ENCODE measurements around the gene RNF144A. TPM values are rescaled to one million over a fixed set of nuclear protein-coding genes. Genes with fewer than 3 reads are reported as not detected.
A peak's percentile ranks its signal among the peaks of the same experiment; 100 is the strongest.
"Not testable (repeated sequence)": the region's sequence is repeated elsewhere in the genome, so short reads cannot be mapped to it uniquely, and the experiment has no call there.

The RNF144A gene
- total and polyA plus RNA-seq, 12 donors = 13.0 to 103 (median 42.3) TPM

- no peaks in the 10 kb centered on the region for H3K9me3 ChIP-seq (replicated peaks in 1 of 3)
- H3K27me3 ChIP-seq = no peaks in the 10 kb centered on the region
- peak in 2 of 7 donors; percentile 13 to 30 for DNase-seq
- no peaks in the 10 kb centered on the region for H3K36me3 ChIP-seq (replicated peaks in 1 of 2)
- intact Hi-C loops (cut with DNase I) = no loop called here
- H3K27ac ChIP-seq = no peak overlapping the region
- H3K4me1 ChIP-seq (replicated peaks in 1 of 2) = peaks cover 5 to 37% of the 10 kb centered on the region in 2 donors
- 82 to 89% (median 86%) methylated on average over 11 of the region's 11 CpGs for WGBS, 4 donors
- H3K4me3 ChIP-seq = no peak overlapping the region
- TF ChIP-seq CTCF (IDR thresholded peaks at IDR 0.05) (no peak), POLR2A (IDR thresholded peaks at IDR 0.05) (no peak)
Observed at GRCh38 chr2:6934758-6935651, 17.8 kb downstream of the RNF144A start.

DNA sequence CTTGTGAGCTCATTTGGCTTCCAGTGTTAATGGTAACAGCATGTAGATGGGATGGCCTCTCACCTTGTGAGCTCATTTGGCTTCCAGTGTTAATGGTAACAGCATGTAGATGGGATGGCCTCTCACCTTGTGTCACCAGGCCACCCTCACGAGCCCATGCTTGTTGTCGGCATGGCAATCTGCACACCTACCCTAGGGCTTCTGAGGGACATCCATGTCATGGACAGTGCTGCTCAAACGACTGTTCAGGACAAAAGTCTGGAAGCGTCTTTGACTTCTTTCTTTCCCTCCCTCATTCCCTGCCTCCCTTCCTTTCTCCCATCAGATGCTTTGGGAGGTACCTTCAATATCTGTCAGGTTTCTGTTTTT, 18.4 kb downstream of the RNF144A start:
- DNase-seq = peak in 1 of 7 donors; percentile 48
- WGBS, 4 donors = 84 to 93% (median 89%) methylated on average over 2 to 4 of the region's 4 CpGs
- H3K36me3 ChIP-seq (replicated peaks in 1 of 2); H3K4me3 ChIP-seq; intact Hi-C loops (cut with DNase I); H3K9me3 ChIP-seq (replicated peaks in 1 of 3); H3K27me3 ChIP-seq; H3K27ac ChIP-seq: not testable (repeated sequence)
- peaks cover 4 to 32% of the 10 kb centered on the region in 2 donors for H3K4me1 ChIP-seq (replicated peaks in 1 of 2)

DNA sequence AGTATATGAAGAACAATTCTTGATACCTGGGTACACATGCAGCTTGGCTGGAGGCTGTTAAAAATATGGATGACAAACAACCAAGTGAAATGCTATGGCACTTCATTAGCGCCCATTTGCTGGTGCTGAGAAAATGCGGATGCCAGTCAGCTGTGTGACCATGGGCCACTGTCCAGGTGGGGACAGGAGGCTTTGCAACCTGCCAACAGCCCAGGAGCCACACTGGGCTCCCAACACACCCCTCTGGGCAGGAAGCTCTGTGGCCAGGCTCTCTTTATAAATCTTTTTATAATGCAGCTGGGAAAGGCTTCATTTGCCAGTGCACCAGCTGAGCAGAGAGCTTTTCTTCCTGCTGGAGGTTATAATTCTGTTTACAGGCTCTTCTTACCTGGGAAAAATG, 19.9 kb downstream of the RNF144A start:
- peaks cover 0 to 7% of the 10 kb centered on the region in 2 donors for H3K36me3 ChIP-seq (replicated peaks in 1 of 2)
- no peak overlapping the region for H3K27ac ChIP-seq
- intact Hi-C loops (cut with DNase I) = no loop called here
- no peak overlapping the region for H3K4me3 ChIP-seq
- H3K9me3 ChIP-seq (replicated peaks in 1 of 3) = no peaks in the 10 kb centered on the region
- DNase-seq = peak in 1 of 7 donors; percentile 42
- WGBS, 4 donors = 75 to 86% (median 78%) methylated on average over 2 of the region's 2 CpGs
- H3K4me1 ChIP-seq (replicated peaks in 1 of 2) = peaks cover 0 to 21% of the 10 kb centered on the region in 2 donors
- H3K27me3 ChIP-seq = no peaks in the 10 kb centered on the region
- TF ChIP-seq CTCF (IDR thresholded peaks at IDR 0.05) = no peak
- TF ChIP-seq POLR2A (IDR thresholded peaks at IDR 0.05) = no peak

GRCh38 chr2:6937582-6937981, 20.4 kb downstream of the RNF144A start:
- 73 to 86% (median 81%) methylated on average over 4 of the region's 4 CpGs for WGBS, 4 donors
- H3K27ac ChIP-seq = no peak overlapping the region
- peak in 2 of 7 donors; percentile 8 to 33 for DNase-seq
- peaks cover 0 to 19% of the 10 kb centered on the region in 2 donors for H3K4me1 ChIP-seq (replicated peaks in 1 of 2)
- H3K27me3 ChIP-seq = no peaks in the 10 kb centered on the region
- H3K4me3 ChIP-seq = no peak overlapping the region
- intact Hi-C loops (cut with DNase I) = no loop called here
- no peaks in the 10 kb centered on the region for H3K9me3 ChIP-seq (replicated peaks in 1 of 3)
- H3K36me3 ChIP-seq (replicated peaks in 1 of 2) = peaks cover 0 to 9% of the 10 kb centered on the region in 2 donors
- TF ChIP-seq POLR2A (IDR thresholded peaks at IDR 0.05) (no peak), CTCF (IDR thresholded peaks at IDR 0.05) (no peak)
